ENCODE data around the gene PACS1. TPM values are rescaled to one million over a fixed set of nuclear protein-coding genes. Genes with fewer than 3 reads are reported as not detected.

Gene PACS1
- total and polyA plus RNA-seq, 4 experiments from 2014 or later = 13.7 to 262 (median 177) TPM

DNA sequence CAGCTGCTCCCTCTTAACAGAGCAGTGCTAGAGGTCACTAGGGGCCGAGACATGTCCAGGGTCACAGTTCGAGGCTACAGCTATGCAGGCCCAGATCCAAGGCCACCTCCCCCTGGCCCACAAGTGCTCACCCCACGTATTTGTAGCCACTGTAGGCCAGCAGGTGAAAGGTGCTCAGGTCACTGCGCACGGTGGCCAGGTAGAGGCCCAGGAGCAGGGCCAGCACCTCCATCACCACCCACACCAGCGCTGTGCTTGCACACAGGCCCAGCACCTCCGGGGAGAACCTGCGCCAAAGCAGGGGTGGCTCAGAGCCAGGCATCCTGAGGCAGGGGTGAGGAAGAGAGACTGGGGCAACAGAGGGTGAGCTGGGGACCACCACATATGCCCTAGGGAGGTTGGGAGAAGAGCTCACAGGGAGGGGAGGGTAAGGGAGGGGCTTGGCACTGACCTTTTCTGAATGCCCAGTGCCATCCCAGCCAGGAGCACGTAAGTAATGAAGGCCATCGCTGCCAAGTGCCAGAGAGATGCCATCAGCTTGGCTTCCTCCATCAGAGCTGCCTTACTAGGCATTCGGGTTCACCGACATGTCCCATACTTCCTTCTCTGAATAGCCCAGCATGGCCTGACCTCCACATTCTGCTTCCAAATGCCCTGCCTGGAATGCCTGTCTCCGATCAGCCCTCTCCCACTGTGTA lies 215.3 kb downstream of the PACS1 start:
- H3K4me3 ChIP-seq (ENCODE audit: low read length in 2 of 2) = no peak overlapping the region
- peaks cover 22 to 58% (median 38%) of the 10 kb centered on the region in 4 donors for H3K4me1 Mint-ChIP-seq
- H3K4me1 ChIP-seq (ENCODE audit: insufficient read depth, low read length) = peaks cover 44% of the 10 kb centered on the region
- H3K36me3 Mint-ChIP-seq = peaks cover 0 to 1% of the 10 kb centered on the region in 2 donors
- H3K36me3 ChIP-seq (ENCODE audit: insufficient read depth, low read length) = no peaks in the 10 kb centered on the region
- no peaks in the 10 kb centered on the region for H3K9me3 Mint-ChIP-seq
- H3K27me3 ChIP-seq (ENCODE audit: insufficient read depth, low read length) = no peaks in the 10 kb centered on the region
- H3K27ac Mint-ChIP-seq = peak overlapping the region in 2 of 7 donors; percentile 48 to 65
- intact Hi-C loops (cut with micrococcal nuclease) = no loop called here
- ChIA-PET CTCF (ENCODE audit: partially characterized antibody) (interaction anchor here (6.4 kb wide), 1 partner anchor 26 kb away, joined by 29 read pairs; no protein-coding TSS in a partner anchor), POLR2A (ENCODE audit: partially characterized antibody) (interaction anchor here (1.3 to 13.4 kb wide), 3 partner anchors 16 to 27 kb away, joined by 4 to 167 read pairs (median 4); partner anchors contain the start of gene RAB1B)
- no peaks in the 10 kb centered on the region for H3K9me3 ChIP-seq (ENCODE audit: control insufficient read depth in 1 of 2, low read length in 2 of 2)
- no peak for DNase-seq
- H3K27me3 Mint-ChIP-seq = peaks cover 1 to 3% of the 10 kb centered on the region in 2 donors
- no peak overlapping the region for H3K27ac ChIP-seq (ENCODE audit: low read depth, low read length)
- peak overlapping the region in 1 of 8 donors; percentile 39 for H3K4me3 Mint-ChIP-seq

DNA sequence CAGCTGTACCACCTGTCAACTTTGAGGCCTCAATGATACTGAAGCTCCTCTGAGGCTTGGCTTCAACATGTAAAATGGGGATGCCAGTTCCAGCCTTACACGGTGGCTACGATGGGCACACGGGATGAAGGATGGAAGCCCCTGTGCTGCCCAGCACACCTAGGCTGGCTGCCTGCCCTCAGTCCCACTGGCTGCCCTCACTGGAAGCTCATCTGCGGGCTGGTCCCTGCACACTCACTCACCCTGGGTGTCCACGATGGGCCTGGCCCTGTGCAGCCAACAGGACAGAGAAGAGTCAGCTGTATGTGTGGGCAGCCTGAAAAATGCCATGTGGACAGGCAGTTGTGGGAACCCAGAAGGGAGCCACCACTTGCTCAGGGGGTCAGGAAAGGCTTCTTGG lies 216.6 kb downstream of the PACS1 start:
- Histone ChIP-seq H3K27me3 (ENCODE audit: insufficient read depth, low read length) (no peaks in the 10 kb centered on the region), H3K27ac (ENCODE audit: low read depth, low read length) (no peak overlapping the region), H3K36me3 (ENCODE audit: insufficient read depth, low read length) (no peaks in the 10 kb centered on the region), H3K9me3 (ENCODE audit: control insufficient read depth in 1 of 2, low read length in 2 of 2) (no peaks in the 10 kb centered on the region), H3K4me3 (ENCODE audit: low read length in 2 of 2) (no peak overlapping the region), H3K4me1 (ENCODE audit: insufficient read depth, low read length) (peaks cover 48% of the 10 kb centered on the region)
- H3K9me3 Mint-ChIP-seq = no peaks in the 10 kb centered on the region
- H3K4me3 Mint-ChIP-seq = peak overlapping the region in 6 of 8 donors; percentile 1 to 67 (median 54)
- H3K27me3 Mint-ChIP-seq = peaks cover 0 to 3% of the 10 kb centered on the region in 2 donors
- no peak for DNase-seq
- POLR2A ChIA-PET (ENCODE audit: partially characterized antibody) = interaction anchor here (0.6 to 13.4 kb wide), 4 partner anchors 17 to 549 kb away, joined by 3 to 167 read pairs (median 4); partner anchors contain the start of gene RAB1B
- intact Hi-C loops (cut with micrococcal nuclease) = no loop called here
- peak overlapping the region in 2 of 7 donors; percentile 17 to 22 for H3K27ac Mint-ChIP-seq
- peaks cover 24 to 60% (median 37%) of the 10 kb centered on the region in 4 donors for H3K4me1 Mint-ChIP-seq
- CTCF ChIA-PET (ENCODE audit: partially characterized antibody) = interaction anchor here (1.1 to 6.4 kb wide), 4 partner anchors 19 to 65 kb away, joined by 3 to 29 read pairs (median 12); partner anchors contain the start of gene RAB1B
- H3K36me3 Mint-ChIP-seq = peaks cover 0 to 1% of the 10 kb centered on the region in 2 donors

DNA sequence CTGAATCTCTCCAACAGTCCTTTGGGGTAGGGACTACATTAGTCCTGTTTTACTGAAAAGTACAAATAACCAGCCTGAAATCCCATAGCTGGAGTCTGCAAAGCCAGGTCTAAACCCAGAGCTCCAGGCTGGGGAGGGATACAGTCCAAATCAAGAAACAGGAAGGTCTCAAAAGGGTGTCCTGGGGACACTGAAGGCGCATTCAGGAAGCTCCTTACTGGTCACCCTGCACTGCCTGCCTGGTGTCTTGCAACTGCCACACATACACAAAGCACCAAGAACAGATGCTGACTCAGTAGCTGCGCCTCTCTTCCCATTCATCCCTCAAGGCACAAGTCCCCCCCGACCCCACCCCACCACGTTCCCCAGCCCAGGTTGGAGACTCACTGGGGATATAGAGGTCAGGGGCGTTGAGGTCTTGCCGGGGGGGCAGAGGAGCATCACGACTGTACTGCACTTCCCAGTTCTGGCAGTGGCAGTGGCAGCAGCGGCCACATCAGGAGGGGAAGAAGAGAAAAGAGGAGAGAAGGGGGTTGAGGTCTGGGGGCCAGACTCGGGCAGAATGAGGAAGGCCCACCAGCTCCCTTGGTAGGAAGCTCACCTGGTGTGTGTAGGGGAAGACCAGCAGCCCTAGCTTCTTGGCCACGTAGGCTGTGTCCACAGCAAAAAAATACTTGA lies 217.3 kb downstream of the PACS1 start:
- Histone ChIP-seq H3K27ac (ENCODE audit: low read depth, low read length) (no peak overlapping the region), H3K36me3 (ENCODE audit: insufficient read depth, low read length) (no peaks in the 10 kb centered on the region), H3K9me3 (ENCODE audit: control insufficient read depth in 1 of 2, low read length in 2 of 2) (no peaks in the 10 kb centered on the region), H3K4me1 (ENCODE audit: insufficient read depth, low read length) (peaks cover 46% of the 10 kb centered on the region), H3K27me3 (ENCODE audit: insufficient read depth, low read length) (no peaks in the 10 kb centered on the region), H3K4me3 (ENCODE audit: low read length in 2 of 2) (no peak overlapping the region)
- H3K4me1 Mint-ChIP-seq = peaks cover 20 to 53% (median 31%) of the 10 kb centered on the region in 4 donors
- POLR2A ChIA-PET (ENCODE audit: partially characterized antibody) = interaction anchor here (1.1 to 13.4 kb wide), 3 partner anchors 17 to 29 kb away, joined by 3 to 167 read pairs (median 53); partner anchors contain the start of gene RAB1B
- peaks cover 0 to 1% of the 10 kb centered on the region in 2 donors for H3K36me3 Mint-ChIP-seq
- DNase-seq = no peak
- H3K27me3 Mint-ChIP-seq = peaks cover 0 to 3% of the 10 kb centered on the region in 2 donors
- intact Hi-C loops (cut with micrococcal nuclease) = no loop called here
- CTCF ChIA-PET (ENCODE audit: partially characterized antibody) = interaction anchor here (1.1 to 6.4 kb wide), 5 partner anchors 19 to 66 kb away, joined by 3 to 29 read pairs (median 9); partner anchors contain the start of gene RAB1B
- peak overlapping the region in 4 of 7 donors; percentile 22 to 78 (median 64) for H3K27ac Mint-ChIP-seq
- H3K9me3 Mint-ChIP-seq = no peaks in the 10 kb centered on the region
- peak overlapping the region; percentile 62 to 96 (median 90) for H3K4me3 Mint-ChIP-seq

- H3K27ac ChIP-seq (ENCODE audit: low read depth, low read length) = peak overlapping the region; percentile 88
- H3K36me3 Mint-ChIP-seq = peaks cover 0 to 1% of the 10 kb centered on the region in 2 donors
- H3K27me3 ChIP-seq (ENCODE audit: insufficient read depth, low read length) = no peaks in the 10 kb centered on the region
- H3K4me1 Mint-ChIP-seq = peaks cover 17 to 52% (median 29%) of the 10 kb centered on the region in 4 donors
- peak overlapping the region; percentile 79 to 94 (median 89) for H3K27ac Mint-ChIP-seq
- no peak for DNase-seq
- H3K9me3 Mint-ChIP-seq = no peaks in the 10 kb centered on the region
- peak overlapping the region; percentile 87 to 96 (median 92) for H3K4me3 Mint-ChIP-seq
- H3K36me3 ChIP-seq (ENCODE audit: insufficient read depth, low read length) = no peaks in the 10 kb centered on the region
- POLR2A ChIA-PET (ENCODE audit: partially characterized antibody) = interaction anchor here (0.7 to 13.4 kb wide), 10 partner anchors 18 to 1153 kb away, joined by 3 to 167 read pairs (median 4); partner anchors contain the start of genes NPAS4, RAB1B and SYVN1
- intact Hi-C loops (cut with micrococcal nuclease) = no loop called here
- CTCF ChIA-PET (ENCODE audit: partially characterized antibody) = interaction anchor here (0.9 to 6.4 kb wide), 5 partner anchors 20 to 100 kb away, joined by 4 to 29 read pairs (median 9); partner anchors contain the start of gene RAB1B
- no peaks in the 10 kb centered on the region for H3K9me3 ChIP-seq (ENCODE audit: control insufficient read depth in 1 of 2, low read length in 2 of 2)
- H3K27me3 Mint-ChIP-seq = peaks cover 6 to 9% of the 10 kb centered on the region in 2 donors
- peak overlapping the region; percentile 70 to 73 for H3K4me3 ChIP-seq (ENCODE audit: low read length in 2 of 2)
- H3K4me1 ChIP-seq (ENCODE audit: insufficient read depth, low read length) = peaks cover 40% of the 10 kb centered on the region
Measured at GRCh38 chr11:66287889-66288670, 218.0 kb downstream of the PACS1 start.

DNA sequence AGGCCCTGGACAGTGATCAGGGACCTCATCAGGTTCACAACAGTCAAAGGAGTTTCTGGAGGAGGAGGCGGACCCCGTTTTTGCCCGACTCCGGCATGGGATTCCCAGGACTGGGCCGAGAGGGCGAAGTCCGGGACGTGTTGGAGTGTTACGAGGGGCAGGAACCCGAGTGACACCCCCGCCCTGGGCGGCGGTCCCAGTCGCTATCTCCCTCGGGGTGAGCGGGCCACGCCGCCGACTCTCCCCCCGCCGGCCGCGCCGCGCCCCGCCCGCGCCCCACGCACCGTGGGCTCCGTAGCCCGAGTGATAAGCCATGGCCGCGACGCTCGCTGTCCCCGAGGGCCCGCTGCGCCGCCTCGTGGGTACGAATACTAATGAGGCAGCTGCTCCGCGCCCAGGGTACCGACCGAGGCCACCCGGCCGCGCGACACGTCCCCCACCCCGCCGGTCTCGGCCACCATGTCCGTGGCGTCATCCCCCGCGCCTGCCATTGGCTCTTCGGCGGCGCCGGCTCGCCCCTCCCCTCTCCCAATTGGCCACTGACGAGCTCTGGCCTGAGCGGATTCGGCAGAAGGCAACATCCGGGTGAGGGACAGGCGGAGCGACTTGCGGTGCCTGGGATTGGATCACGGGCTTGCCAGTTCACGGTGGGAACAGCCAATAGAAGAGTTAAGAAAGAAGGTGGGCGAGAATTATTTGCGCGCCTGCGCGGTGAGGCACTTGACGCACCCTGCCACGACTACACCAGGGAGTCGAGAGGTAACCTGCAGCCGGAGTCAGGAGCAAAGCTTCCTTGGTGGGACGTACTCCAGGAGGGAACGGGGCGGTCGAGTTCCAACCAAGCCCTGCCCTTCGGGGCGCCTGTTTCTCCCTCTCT lies 218.8 kb downstream of the PACS1 start, which contains the start of gene YIF1A:
Gene YIF1A (minus strand): TSS at position 473 of the 877 bp plus-strand sequence. CDS start 158 bp downstream, at position 315.
- H3K4me1 ChIP-seq (ENCODE audit: insufficient read depth, low read length) = peaks cover 39% of the 10 kb centered on the region
- Mint-ChIP-seq H3K4me3 (peak within 1 kb of the TSS; percentile 87 to 96 (median 92)), H3K4me1 (peaks cover 16 to 49% (median 29%) of the 10 kb centered on the region in 4 donors), H3K27ac (peak within 1 kb of the TSS; percentile 83 to 98 (median 96)), H3K9me3 (no peaks in the 10 kb centered on the region), H3K27me3 (peaks cover 10 to 14% of the 10 kb centered on the region in 2 donors), H3K36me3 (peaks cover 0 to 1% of the 10 kb centered on the region in 2 donors)
- intact Hi-C loops (cut with micrococcal nuclease) = loop anchor here (1.0 kb wide), 3 partner anchors 21 to 132 kb away; partner anchors contain the start of genes NPAS4 and RAB1B
- peak within 1 kb of the TSS; percentile 88 for H3K27ac ChIP-seq (ENCODE audit: low read depth, low read length)
- H3K36me3 ChIP-seq (ENCODE audit: insufficient read depth, low read length) = no peaks in the 10 kb centered on the region
- H3K27me3 ChIP-seq (ENCODE audit: insufficient read depth, low read length) = no peaks in the 10 kb centered on the region
- CTCF ChIA-PET (ENCODE audit: partially characterized antibody) = interaction anchor here (0.9 to 6.4 kb wide), 6 partner anchors 18 to 100 kb away, joined by 3 to 29 read pairs (median 8); partner anchors contain the start of gene RAB1B
- peak; percentile 98 to 100 (median 99) for DNase-seq
- peak within 1 kb of the TSS; percentile 70 to 84 for H3K4me3 ChIP-seq (ENCODE audit: low read length in 2 of 2)
- POLR2A ChIA-PET (ENCODE audit: partially characterized antibody) = interaction anchor here (0.6 to 13.4 kb wide), 29 partner anchors 10 to 1154 kb away, joined by 3 to 167 read pairs (median 3); partner anchors contain the start of genes B4GAT1, BRMS1, CNIH2 and MALAT1
- H3K9me3 ChIP-seq (ENCODE audit: control insufficient read depth in 1 of 2, low read length in 2 of 2) = no peaks in the 10 kb centered on the region

Data from CD4-positive, alpha-beta memory T cell (primary cell).